Measurements from ENCODE around the gene PKD1L1.

DNA sequence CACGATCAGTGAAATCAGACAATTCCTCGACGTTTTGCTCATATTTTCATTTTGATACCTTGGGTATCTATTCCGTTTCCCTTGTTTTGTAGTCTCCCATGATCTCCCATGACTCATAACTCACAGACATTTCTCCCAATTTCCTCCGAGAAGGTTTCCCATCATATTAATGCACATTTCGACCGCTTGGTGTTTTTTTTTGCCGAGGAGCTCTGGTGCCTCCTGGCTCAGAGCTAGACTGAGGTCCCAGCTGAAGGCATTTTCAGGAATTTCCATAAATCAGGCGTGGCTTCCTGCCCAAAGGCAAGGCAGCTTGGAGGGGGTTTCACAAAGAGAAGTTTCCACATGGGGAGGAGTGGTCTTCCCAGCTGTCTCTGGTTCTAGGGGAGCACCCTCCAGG, 218.1 kb downstream of the PKD1L1 start:
- TF ChIP-seq, protein P1, sequence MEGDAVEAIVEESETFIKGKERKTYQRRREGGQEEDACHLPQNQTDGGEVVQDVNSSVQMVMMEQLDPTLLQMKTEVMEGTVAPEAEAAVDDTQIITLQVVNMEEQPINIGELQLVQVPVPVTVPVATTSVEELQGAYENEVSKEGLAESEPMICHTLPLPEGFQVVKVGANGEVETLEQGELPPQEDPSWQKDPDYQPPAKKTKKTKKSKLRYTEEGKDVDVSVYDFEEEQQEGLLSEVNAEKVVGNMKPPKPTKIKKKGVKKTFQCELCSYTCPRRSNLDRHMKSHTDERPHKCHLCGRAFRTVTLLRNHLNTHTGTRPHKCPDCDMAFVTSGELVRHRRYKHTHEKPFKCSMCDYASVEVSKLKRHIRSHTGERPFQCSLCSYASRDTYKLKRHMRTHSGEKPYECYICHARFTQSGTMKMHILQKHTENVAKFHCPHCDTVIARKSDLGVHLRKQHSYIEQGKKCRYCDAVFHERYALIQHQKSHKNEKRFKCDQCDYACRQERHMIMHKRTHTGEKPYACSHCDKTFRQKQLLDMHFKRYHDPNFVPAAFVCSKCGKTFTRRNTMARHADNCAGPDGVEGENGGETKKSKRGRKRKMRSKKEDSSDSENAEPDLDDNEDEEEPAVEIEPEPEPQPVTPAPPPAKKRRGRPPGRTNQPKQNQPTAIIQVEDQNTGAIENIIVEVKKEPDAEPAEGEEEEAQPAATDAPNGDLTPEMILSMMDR (IDR thresholded peaks at IDR 0.05), result no peak
- no peak for TF ChIP-seq POLR2A (IDR thresholded peaks at IDR 0.05)

Data from adrenal gland (tissue), 5 donors.